ENCODE data around the gene RASA3. TPM values are rescaled to one million over a fixed set of nuclear protein-coding genes. Genes with fewer than 3 reads are reported as not detected.

The RASA3 gene
- total and polyA plus RNA-seq, 2 donors (not counting 3 experiments of a cell fraction or from before 2014, with no cell fraction given) = 26.5 to 53.8 TPM

DNA sequence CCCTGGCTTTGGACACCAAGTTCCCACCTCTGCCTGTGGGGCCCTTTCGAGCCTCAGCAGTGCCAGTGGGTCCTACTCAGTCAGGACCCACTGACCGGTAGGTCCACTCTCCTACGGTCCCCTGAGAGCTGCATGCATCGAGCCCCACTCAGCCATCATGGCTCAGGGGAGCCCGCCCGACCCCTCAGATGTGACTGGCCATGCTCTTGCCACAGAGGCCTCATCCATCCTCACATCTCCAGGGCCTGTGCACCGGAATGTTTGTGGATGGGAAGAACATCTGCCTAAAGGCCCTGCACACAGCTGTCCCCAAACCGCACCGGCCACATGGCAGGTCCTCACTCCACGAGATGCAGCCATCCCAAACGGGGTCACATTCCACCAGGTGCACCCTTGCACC lies 105.9 kb downstream of the RASA3 start:
- dilution Hi-C loops (cut with MboI; ENCODE audit: extremely low pct_ligation_motif_present, low sequenced_read_pairs) (no loop called here), intact Hi-C loops (cut with micrococcal nuclease) (no loop called here)
- Histone ChIP-seq H3K27me3 (ENCODE audit: control insufficient read depth in 2 of 2, insufficient read depth in 2 of 2, low read length in 2 of 2) (no peaks in the 10 kb centered on the region), H2AFZ (ENCODE audit: low read depth, low read length) (no peak overlapping the region), H3K27ac (ENCODE audit: insufficient read depth, low read depth, low read length) (peak overlapping the region; percentile 49), H3K9ac (replicated peaks; ENCODE audit: extremely low read depth, insufficient read depth, low read length) (no peak overlapping the region), H3K4me1 (ENCODE audit: control insufficient read depth, extremely low read depth, insufficient read depth, low read length) (peaks cover 17% of the 10 kb centered on the region), H3K9me3 (replicated peaks; ENCODE audit: control insufficient read depth, insufficient read depth, low read length) (no peaks in the 10 kb centered on the region), H3K4me3 (replicated peaks in 1 of 3; ENCODE audit: insufficient read depth in 1 of 3, low read depth in 1 of 3, low read length in 3 of 3) (no peak overlapping the region), H3K79me2 (ENCODE audit: control insufficient read depth, insufficient read depth, low read length) (peaks cover 40% of the 10 kb centered on the region), H4K20me1 (replicated peaks; ENCODE audit: control insufficient read depth, extremely low read depth, insufficient read depth, low read length) (no peaks in the 10 kb centered on the region), H3K36me3 (ENCODE audit: control insufficient read depth in 2 of 2, extremely low read depth in 1 of 2, insufficient read depth in 2 of 2, low read length in 2 of 2) (peaks cover 7 to 44% of the 10 kb centered on the region in 2 experiments), H3K9me1 (replicated peaks; ENCODE audit: control insufficient read depth, extremely low read depth, insufficient read depth, low read length) (no peaks in the 10 kb centered on the region), H3K4me2 (ENCODE audit: insufficient read depth, low read length) (no peak overlapping the region)
- no peak for TF ChIP-seq MAX (IDR thresholded peaks at IDR 0.05; ENCODE audit: insufficient read depth, insufficient read length)
- TF ChIP-seq MYC (IDR thresholded peaks at IDR 0.05; ENCODE audit: low read depth, low read length) = no peak
- TF ChIP-seq EZH2 (IDR thresholded peaks at IDR 0.05; ENCODE audit: borderline replicate concordance, low read depth, low read length, severe bottlenecking) = no peak
- TF ChIP-seq GATA2 (IDR thresholded peaks at IDR 0.05; ENCODE audit: insufficient read depth, insufficient read length, low read depth, low read length) = no peak
- BruUV-seq (replicated peaks) = no TSS peak
- POLR2A ChIA-PET = no interaction called here
- DNase-seq (ENCODE audit: low read depth, low spot score) (no peak), FAIRE-seq (no peak)
- CTCF ChIA-PET = no interaction called here

DNA sequence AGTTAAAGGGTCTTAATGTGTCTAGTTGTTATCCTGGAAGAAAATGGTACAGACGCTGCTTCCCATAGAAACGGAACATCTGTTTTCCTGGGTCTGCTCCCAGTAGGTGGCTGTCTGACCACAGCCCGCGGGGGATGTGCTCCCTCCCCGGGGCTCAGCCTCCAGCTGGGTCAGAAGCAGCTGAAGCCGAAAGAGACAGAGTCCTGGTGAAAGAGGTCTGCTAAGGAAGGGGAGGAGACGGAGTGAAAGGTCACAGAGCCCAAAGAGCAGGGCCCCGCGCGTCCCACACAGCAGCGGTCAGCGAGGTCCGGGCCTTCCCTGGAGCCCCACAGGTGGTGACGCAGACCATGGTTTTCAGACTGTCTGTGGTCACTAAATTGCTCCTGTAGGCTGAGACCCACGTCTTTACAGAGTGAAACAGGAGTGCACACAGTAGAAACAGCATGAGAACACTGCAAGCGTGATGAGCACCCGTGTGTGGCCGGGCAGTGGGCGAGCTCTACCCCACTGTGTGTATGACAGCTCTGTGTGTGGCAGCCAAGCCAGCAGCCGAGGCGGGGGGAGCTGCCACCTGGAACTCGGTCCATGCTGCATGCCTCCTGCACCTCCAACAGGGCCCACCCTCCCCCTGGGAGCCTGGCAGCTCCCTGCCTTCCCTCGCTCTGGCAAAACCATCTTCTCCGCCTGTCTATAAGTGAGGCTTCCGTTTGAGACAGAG lies 106.5 kb downstream of the RASA3 start:
- dilution Hi-C loops (cut with MboI; ENCODE audit: extremely low pct_ligation_motif_present, low sequenced_read_pairs) (no loop called here), intact Hi-C loops (cut with micrococcal nuclease) (no loop called here)
- Histone ChIP-seq H4K20me1 (replicated peaks; ENCODE audit: control insufficient read depth, extremely low read depth, insufficient read depth, low read length) (no peaks in the 10 kb centered on the region), H2AFZ (ENCODE audit: low read depth, low read length) (no peak overlapping the region), H3K4me2 (ENCODE audit: insufficient read depth, low read length) (no peak overlapping the region), H3K36me3 (ENCODE audit: control insufficient read depth in 2 of 2, extremely low read depth in 1 of 2, insufficient read depth in 2 of 2, low read length in 2 of 2) (peaks cover 7 to 41% of the 10 kb centered on the region in 2 experiments), H3K27ac (ENCODE audit: insufficient read depth, low read depth, low read length) (no peak overlapping the region), H3K9me1 (replicated peaks; ENCODE audit: control insufficient read depth, extremely low read depth, insufficient read depth, low read length) (no peaks in the 10 kb centered on the region), H3K9me3 (replicated peaks; ENCODE audit: control insufficient read depth, insufficient read depth, low read length) (no peaks in the 10 kb centered on the region), H3K4me3 (replicated peaks in 1 of 3; ENCODE audit: insufficient read depth in 1 of 3, low read depth in 1 of 3, low read length in 3 of 3) (no peak overlapping the region), H3K9ac (replicated peaks; ENCODE audit: extremely low read depth, insufficient read depth, low read length) (no peak overlapping the region), H3K27me3 (ENCODE audit: control insufficient read depth in 2 of 2, insufficient read depth in 2 of 2, low read length in 2 of 2) (no peaks in the 10 kb centered on the region), H3K79me2 (ENCODE audit: control insufficient read depth, insufficient read depth, low read length) (peaks cover 34% of the 10 kb centered on the region), H3K4me1 (ENCODE audit: control insufficient read depth, extremely low read depth, insufficient read depth, low read length) (peaks cover 17% of the 10 kb centered on the region)
- CTCF ChIA-PET = no interaction called here
- no TSS peak for BruUV-seq (replicated peaks)
- no peak for DNase-seq (ENCODE audit: low read depth, low spot score)
- FAIRE-seq = no peak
- POLR2A ChIA-PET = no interaction called here
- TF ChIP-seq MYC (IDR thresholded peaks at IDR 0.05; ENCODE audit: low read depth, low read length) (no peak), JUN (IDR thresholded peaks at IDR 0.05; ENCODE audit: borderline replicate concordance, insufficient read depth, insufficient read length, low read depth) (no peak), GATA2 (IDR thresholded peaks at IDR 0.05; ENCODE audit: insufficient read depth, insufficient read length, low read depth, low read length) (no peak), EZH2 (IDR thresholded peaks at IDR 0.05; ENCODE audit: borderline replicate concordance, low read depth, low read length, severe bottlenecking) (no peak), POLR2AphosphoS5 (IDR thresholded peaks at IDR 0.05; ENCODE audit: insufficient read depth, low read depth, low read length) (no peak), FOS (IDR thresholded peaks at IDR 0.05; ENCODE audit: borderline replicate concordance, insufficient read depth, low read length) (no peak), MAX (IDR thresholded peaks at IDR 0.05; ENCODE audit: insufficient read depth, insufficient read length) (no peak), POLR2A (IDR thresholded peaks at IDR 0.05; ENCODE audit: low read depth, low read length) (no peak)
- TF ChIP-seq, protein P1, sequence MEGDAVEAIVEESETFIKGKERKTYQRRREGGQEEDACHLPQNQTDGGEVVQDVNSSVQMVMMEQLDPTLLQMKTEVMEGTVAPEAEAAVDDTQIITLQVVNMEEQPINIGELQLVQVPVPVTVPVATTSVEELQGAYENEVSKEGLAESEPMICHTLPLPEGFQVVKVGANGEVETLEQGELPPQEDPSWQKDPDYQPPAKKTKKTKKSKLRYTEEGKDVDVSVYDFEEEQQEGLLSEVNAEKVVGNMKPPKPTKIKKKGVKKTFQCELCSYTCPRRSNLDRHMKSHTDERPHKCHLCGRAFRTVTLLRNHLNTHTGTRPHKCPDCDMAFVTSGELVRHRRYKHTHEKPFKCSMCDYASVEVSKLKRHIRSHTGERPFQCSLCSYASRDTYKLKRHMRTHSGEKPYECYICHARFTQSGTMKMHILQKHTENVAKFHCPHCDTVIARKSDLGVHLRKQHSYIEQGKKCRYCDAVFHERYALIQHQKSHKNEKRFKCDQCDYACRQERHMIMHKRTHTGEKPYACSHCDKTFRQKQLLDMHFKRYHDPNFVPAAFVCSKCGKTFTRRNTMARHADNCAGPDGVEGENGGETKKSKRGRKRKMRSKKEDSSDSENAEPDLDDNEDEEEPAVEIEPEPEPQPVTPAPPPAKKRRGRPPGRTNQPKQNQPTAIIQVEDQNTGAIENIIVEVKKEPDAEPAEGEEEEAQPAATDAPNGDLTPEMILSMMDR (IDR thresholded peaks at IDR 0.05; ENCODE audit: extremely low read depth in 1 of 2, insufficient read depth in 1 of 2, low read depth in 1 of 2, low read length in 2 of 2) = no peak

Measured in endothelial cell of umbilical vein (primary cell).